K562 (cell line): ENCODE results near the gene CD4. TPM values are rescaled to one million over a fixed set of nuclear protein-coding genes. Genes with fewer than 3 reads are reported as not detected.

Experiments used
- ARID1B ChIP-seq: fragments of 450-650 bp; IDR thresholded peaks from 2 replicates; pipeline ENCODE4 v1.6.1; 2016; ENCODE audit warnings: antibody characterized with exemption, mild to moderate bottlenecking, inconsistent platforms
- ATF2 ChIP-seq: sonication (generic); formaldehyde crosslinking; IDR thresholded peaks from 2 replicates; pipeline ENCODE4 v1.8.1; 2022; ENCODE audit warnings: missing genetic modification reagents
- FOXM1 ChIP-seq, 2 experiments: fragments of 450-650 bp in 1 of 2; sonication (generic) in 1 of 2; formaldehyde crosslinking in 1 of 2; IDR thresholded peaks; 2 replicates each; pipeline versions ENCODE4 v1.6.1 to v1.9.0; 2017 to 2022; ENCODE audit warnings: low read depth in 2 of 2, mild to moderate bottlenecking in 2 of 2, missing genetic modification reagents in 1 of 2, moderate library complexity in 1 of 2
- GABPB1 ChIP-seq: sonication (generic); formaldehyde crosslinking; IDR thresholded peaks from 2 replicates; pipeline ENCODE4 v1.8.0; 2022; ENCODE audit warnings: mild to moderate bottlenecking, missing genetic modification reagents
- HNRNPL ChIP-seq: fragments of 200-400 bp; formaldehyde crosslinking; IDR thresholded peaks from 2 replicates; pipeline ENCODE4 v1.6.1; 2017; ENCODE audit warnings: low read depth, mild to moderate bottlenecking, low read length
- NFYB ChIP-seq: IDR thresholded peaks from 2 replicates; pipeline ENCODE4 v1.6.1; 2011; ENCODE audit warnings: mild to moderate bottlenecking, moderate library complexity; ENCODE audit not compliant: insufficient read length; ENCODE audit errors: extremely low read depth
- PCBP2 ChIP-seq: fragments of 200-400 bp; formaldehyde crosslinking; IDR thresholded peaks from 2 replicates; pipeline ENCODE4 v1.6.1; 2018; ENCODE audit warnings: low read length, low read depth, mild to moderate bottlenecking, moderate library complexity; ENCODE audit not compliant: poor library complexity, severe bottlenecking
- POLR2AphosphoS2 ChIP-seq: IDR thresholded peaks from 2 replicates; pipeline ENCODE4 v1.6.1; 2012; ENCODE audit warnings: low read length, improper control_type of control experiment
- RAD21 ChIP-seq, 2 experiments: fragments of 250-450 bp in 1 of 2; fragments of 450-650 bp in 1 of 2; sonication (Bioruptor Pico) in 1 of 2; formaldehyde crosslinking in 1 of 2; IDR thresholded peaks in 1 of 2; conservative IDR thresholded peaks in 1 of 2; 2 replicates each; pipeline versions ENCODE4 v1.4.0 to v1.8.0; 2020 to 2022; ENCODE audit warnings: mild to moderate bottlenecking in 2 of 2, moderate library complexity in 1 of 2
- RHOXF2B ChIP-seq: fragments of 250-450 bp; sonication (Bioruptor Pico); conservative IDR thresholded peaks from 2 replicates; pipeline ENCODE4 v1.5.1; 2021
- STAG1 ChIP-seq: sonication (generic); formaldehyde crosslinking; IDR thresholded peaks from 2 replicates; pipeline ENCODE4 v1.5.0; 2020; ENCODE audit warnings: missing genetic modification reagents, borderline replicate concordance
- TARDBP ChIP-seq: fragments of 450-650 bp; IDR thresholded peaks from 2 replicates; pipeline ENCODE4 v1.6.1; 2016
- TEAD4 ChIP-seq, 2 experiments: sonication (generic) in 1 of 2; formaldehyde crosslinking in 1 of 2; IDR thresholded peaks; 2 replicates each; pipeline versions ENCODE4 v1.6.1 to v1.8.0; 2012 to 2022; ENCODE audit warnings: borderline replicate concordance in 1 of 2, inconsistent platforms in 1 of 2, low read length in 1 of 2, mild to moderate bottlenecking in 1 of 2, missing genetic modification reagents in 1 of 2
- TRIM25 ChIP-seq: fragments of 450-650 bp; IDR thresholded peaks from 2 replicates; pipeline ENCODE4 v1.7.0; 2016; ENCODE audit warnings: borderline replicate concordance
- XRCC4 ChIP-seq: IDR thresholded peaks from one replicate; pipeline ENCODE4 v1.6.1; 2011; ENCODE audit not compliant: insufficient read depth, insufficient read length; ENCODE audit errors: extremely low read depth
- ZBTB9 ChIP-seq: fragments of 450-650 bp; formaldehyde crosslinking; IDR thresholded peaks from 2 replicates; pipeline ENCODE4 v1.4.0; 2020; ENCODE audit warnings: mild to moderate bottlenecking, moderate library complexity
- ZNF133 ChIP-seq: fragments of 250-450 bp; sonication (Bioruptor Pico); IDR thresholded peaks from 2 replicates; pipeline ENCODE4 v1.4.0; 2020; ENCODE audit warnings: mild to moderate bottlenecking
- ZNF316 ChIP-seq: fragments of 450-650 bp; IDR thresholded peaks from 2 replicates; pipeline ENCODE4 v1.6.1; 2016
- ZNF444 ChIP-seq: fragments of 250-450 bp; sonication (Bioruptor Pico); IDR thresholded peaks from 2 replicates; pipeline ENCODE4 v1.4.0; 2020; ENCODE audit warnings: mild to moderate bottlenecking, moderate library complexity
- ZNF512 ChIP-seq: IDR thresholded peaks from 2 replicates; pipeline ENCODE4 v1.6.1; 2016; ENCODE audit warnings: missing genetic modification characterization, missing compliant biosample characterization
- ZNF551 ChIP-seq: fragments of 250-450 bp; sonication (Bioruptor Pico); IDR thresholded peaks from 2 replicates; pipeline ENCODE4 v1.5.0; 2021; ENCODE audit warnings: mild to moderate bottlenecking, moderate library complexity
- ZNF75A ChIP-seq: fragments of 450-650 bp; formaldehyde crosslinking; IDR thresholded peaks from 2 replicates; pipeline ENCODE4 v1.4.0; 2020; ENCODE audit warnings: mild to moderate bottlenecking
- polyA plus RNA-seq, 8 experiments: library from polyadenylated mRNA; depleted of rRNA in 4 of 8; stranded (reverse) in 5 of 8; unstranded in 3 of 8; fragments of >200 nt; fragmentation: Nextera tagmentation in 2 of 8; fragmentation: Illumina TruSeq in 1 of 8; extraction: Ambion mirVana in 2 of 8; extraction: Trizol in 1 of 8; gene quantifications; 2 replicates each; pipeline versions ENCODE4 v1.2.1 to v1.2.3, GENCODE V29; 2011 to 2014; ENCODE audit warnings: inconsistent platforms in 1 of 8, missing spikeins in 1 of 8
- total RNA-seq, 7 experiments: library from RNA; depleted of rRNA in 6 of 7; stranded (reverse); fragments of >200 nt in 6 of 7; fragmentation: Illumina TruSeq in 2 of 7; extraction: Trizol in 2 of 7; gene quantifications; 2 replicates each; pipeline versions ENCODE4 v1.2.1 to v1.2.3, GENCODE V29; 2011 to 2021; ENCODE audit warnings: low replicate concordance in 1 of 7

Gene CD4
- total and polyA plus RNA-seq, 9 of the 15 experiments (the other 6 are each of a cell fraction or from before 2014, with no cell fraction given), result 0.06 to 0.27 (median 0.09) TPM; not detected in 5

- TF ChIP-seq TRIM25 (no peak), FOXM1 (IDR thresholded peaks at IDR 0.05; ENCODE audit: low read depth) (no peak), FOXM1 (CRISPR knock-in tag; IDR thresholded peaks at IDR 0.05; ENCODE audit: low read depth) (no peak), STAG1 (CRISPR knock-in tag) (peak; percentile 43; the same call in 1 of the 2 replicates), GABPB1 (peak; percentile 21; the same call in 1 of the 2 replicates), NFYB (no peak), ZNF551 (no peak), ARID1B (no peak), TEAD4 (IDR thresholded peaks at IDR 0.05; ENCODE audit: low read length) (peak; percentile 47; the same call in 1 of the 2 replicates), TEAD4 (CRISPR knock-in tag; IDR thresholded peaks at IDR 0.05; ENCODE audit: borderline replicate concordance) (no peak), XRCC4 (no peak), RAD21 (CRISPR knock-in tag; conservative IDR thresholded peaks at IDR 0.05 in 1 of 2, IDR thresholded peaks at IDR 0.05 in 1 of 2) (peak; percentile 72 to 81), POLR2AphosphoS2 (no peak), ATF2 (CRISPR knock-in tag) (no peak), RHOXF2B (CRISPR knock-in tag) (no peak), ZNF444 (CRISPR knock-in tag) (no peak), ZBTB9 (CRISPR knock-in tag) (no peak), PCBP2 (no peak), ZNF133 (no peak), TARDBP (no peak), HNRNPL (no peak), ZNF316 (no peak), ZNF75A (CRISPR knock-in tag) (no peak), ZNF512 (no peak)
Observed at GRCh38 chr12:6825398-6826124, 36.2 kb downstream of the CD4 start (continued).
